HG03066 (cell line): ENCODE measurements around the gene LASP1.
"Not testable (repeated sequence)": the region's sequence is repeated elsewhere in the genome, so short reads cannot be mapped to it uniquely, and the experiment has no call there.

Source experiments
- ATAC-seq: cut with Tn5 transposase; IDR thresholded peaks from one replicate; pipeline ENCODE4 v1.9.1; 2021; ENCODE audit warnings: low read depth; ENCODE audit not compliant: unreplicated experiment

LASP1 gene

DNA sequence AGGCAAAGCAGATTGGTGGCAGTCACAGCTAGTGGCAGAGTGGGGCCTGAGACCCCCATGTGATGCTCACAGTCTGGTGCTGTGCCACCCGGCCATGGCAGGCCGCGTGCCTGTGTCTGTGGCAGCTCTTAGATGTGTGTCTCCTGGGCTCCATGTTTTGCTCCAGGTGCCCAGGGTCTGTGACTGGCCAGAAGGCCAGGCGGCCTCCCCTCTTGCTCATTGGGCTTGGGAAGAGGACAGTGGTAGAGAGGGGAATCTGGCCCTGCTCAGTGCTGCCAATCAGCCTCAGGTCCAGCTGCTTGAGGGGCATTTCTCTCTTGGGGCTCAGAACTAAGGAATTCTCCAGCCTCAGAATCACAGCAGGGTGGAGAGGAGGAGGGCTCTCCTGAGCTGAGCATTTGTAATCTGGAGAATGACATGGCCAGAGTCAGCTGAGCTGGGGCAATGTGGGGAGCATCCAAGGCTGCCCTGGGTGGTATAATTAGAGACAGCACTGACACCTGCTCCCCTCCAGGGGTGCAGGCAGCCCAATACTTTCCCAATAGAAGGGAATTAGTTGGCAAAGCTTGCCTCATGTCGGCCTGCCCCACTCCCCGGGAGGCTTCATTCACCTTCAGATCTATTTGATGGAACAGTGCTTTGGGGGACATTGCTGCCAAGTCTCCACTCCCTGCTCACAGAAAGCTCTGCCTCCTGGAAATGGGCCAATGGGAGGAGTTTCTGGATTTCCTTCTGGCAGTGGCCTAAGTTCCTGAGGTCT is 52.9 kb downstream of the LASP1 start:
- no peak for ATAC-seq

DNA sequence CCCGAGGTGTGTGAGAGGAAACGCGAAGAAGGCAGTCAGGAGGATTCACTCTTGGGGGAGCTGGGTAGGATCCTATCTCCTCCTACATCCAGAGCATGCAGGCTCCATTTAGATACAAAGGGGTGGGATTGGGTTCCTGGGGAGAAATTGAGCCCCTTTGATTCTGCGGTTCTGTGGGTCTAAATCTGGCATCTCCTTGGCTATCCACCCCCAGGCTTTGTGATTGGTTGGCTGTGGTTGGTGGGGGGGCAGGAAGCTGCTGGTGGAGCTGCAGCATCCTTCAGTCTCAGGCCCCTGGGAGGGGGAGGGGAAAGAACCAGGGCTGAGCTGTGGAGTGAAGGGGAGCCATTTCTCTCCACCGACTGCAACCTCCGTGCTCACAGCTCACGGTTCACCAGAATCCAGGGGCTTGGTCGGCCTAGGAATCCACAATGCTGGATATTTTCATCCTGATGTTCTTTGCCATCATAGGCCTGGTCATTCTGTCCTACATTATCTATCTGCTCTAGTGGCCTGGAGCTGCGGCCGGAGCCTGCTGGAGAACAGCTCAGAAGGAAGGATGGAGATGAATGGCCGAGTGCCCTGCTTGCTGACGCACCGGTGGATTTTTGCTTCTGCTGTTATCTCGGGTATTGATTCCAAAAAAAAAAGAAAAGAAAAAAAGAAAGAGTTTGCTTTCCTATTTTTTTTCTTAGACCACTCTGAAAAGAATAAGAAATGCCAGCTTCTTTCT is 55.6 kb downstream of the LASP1 start, which contains the start of gene LASP1NB:
TSS of gene LASP1NB (plus strand) at position 352 of the 733 bp plus-strand sequence.
- ATAC-seq: no peak

DNA sequence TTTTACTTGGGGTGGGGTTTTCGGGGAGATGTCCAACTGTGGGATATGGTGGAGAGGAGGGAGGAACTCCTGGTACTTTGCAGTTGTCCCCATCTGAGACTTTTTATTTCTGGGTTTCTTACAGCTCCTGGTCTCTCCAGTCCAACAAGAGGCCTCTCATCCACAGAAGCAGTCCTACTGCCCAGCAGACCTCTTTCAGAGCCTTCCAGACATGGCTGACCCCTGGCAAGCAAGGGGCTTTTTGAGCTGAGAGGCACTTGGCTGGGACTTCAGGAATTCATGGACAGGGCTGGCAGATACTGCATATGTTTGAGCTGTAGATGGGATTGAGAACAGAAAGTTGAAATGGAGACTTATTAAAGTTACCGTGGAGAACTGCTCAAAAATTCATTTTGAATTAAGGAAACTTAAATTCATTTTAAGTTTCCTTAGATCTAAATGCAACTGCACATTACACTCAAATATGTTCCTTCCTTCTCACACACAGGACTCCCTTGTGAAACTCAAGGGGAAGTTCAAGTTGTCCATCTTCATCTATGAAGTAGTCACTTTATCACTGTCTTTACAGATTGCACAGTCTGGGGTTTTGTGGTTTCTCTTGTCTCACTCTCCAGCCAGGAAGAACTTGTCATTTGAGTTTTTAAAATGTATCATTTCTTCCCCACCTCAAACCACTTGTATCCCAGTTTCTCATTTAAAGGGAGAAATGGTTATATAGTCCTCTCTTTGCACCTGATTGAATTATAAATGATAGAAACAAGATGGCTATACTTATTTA is 56.6 kb downstream of the LASP1 start:
- ATAC-seq: no peak

DNA sequence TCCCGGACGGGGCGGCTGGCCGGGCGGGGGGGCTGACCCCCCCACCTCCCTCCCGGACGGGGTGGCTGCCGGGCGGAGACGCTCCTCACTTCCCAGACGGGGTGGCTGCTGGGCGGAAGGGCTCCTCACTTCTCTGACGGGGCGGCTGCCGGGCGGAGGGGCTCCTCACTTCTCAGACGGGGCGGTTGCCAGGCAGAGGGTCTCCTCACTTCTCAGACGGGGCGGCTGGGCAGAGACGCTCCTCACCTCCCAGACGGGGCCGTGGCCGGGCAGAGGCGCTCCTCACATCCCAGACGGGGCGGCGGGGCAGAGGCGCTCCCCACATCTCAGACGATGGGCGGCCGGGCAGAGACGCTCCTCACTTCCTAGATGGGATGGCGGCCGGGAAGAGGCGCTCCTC is 60.9 kb downstream of the LASP1 start:
- not testable (repeated sequence) for ATAC-seq

DNA sequence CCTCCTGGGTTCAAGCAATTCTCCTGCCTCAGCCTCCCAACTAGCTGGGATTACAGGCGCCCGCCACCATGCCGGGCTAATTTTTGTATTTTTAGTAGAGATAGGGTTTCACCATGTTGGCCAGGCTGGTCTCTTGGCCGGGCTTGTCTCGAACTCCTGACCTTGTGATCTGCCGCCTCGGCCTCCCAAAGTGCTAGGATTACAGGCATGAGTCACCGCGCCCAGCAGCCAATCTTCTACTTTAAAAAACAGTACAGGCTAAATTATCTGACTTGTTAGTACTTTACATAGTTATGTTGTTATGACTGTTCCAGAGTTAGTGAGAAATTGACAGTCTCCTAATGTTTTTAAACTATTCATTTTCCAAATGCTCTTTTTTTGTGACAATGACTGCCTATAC is 64.1 kb downstream of the LASP1 start:
- not testable (repeated sequence) for ATAC-seq

DNA sequence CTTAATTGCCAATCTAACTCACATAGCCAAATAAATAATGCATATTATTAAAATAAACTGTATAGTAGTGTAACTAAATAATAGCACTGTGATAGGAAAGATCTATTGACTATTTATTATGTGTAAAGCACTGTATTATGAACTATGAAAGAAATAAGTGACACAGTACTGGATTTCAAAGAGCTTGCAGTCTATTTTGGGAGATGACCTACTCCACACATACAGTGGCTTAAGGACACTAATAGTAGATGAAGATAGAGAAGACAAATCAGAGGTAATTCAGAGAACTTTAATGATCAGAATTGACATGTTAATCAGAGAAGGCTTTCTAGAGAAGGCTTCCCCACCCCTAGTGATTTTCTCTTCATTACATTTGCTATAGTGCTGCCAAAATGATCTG is 70.1 kb downstream of the LASP1 start:
- ATAC-seq: no peak

DNA sequence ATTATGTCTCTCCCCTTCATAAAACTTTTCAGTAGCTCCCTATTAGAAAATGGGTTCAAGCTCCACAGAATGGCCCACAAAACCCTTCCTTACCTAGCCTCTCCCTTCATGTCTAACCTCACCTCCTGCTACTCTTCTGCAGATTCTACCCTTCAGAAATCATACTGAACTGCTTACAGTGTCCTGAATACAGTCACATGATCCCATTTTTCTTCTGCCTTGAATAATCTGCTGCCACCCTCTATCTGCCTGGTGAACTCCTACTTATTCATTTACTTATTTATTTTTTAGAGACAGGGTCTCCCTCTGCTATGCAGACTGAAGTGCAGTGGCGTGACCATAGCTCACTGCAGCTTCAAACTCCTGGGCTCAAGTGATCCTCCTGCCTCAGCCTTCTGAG is 70.5 kb downstream of the LASP1 start:
- no peak for ATAC-seq

DNA sequence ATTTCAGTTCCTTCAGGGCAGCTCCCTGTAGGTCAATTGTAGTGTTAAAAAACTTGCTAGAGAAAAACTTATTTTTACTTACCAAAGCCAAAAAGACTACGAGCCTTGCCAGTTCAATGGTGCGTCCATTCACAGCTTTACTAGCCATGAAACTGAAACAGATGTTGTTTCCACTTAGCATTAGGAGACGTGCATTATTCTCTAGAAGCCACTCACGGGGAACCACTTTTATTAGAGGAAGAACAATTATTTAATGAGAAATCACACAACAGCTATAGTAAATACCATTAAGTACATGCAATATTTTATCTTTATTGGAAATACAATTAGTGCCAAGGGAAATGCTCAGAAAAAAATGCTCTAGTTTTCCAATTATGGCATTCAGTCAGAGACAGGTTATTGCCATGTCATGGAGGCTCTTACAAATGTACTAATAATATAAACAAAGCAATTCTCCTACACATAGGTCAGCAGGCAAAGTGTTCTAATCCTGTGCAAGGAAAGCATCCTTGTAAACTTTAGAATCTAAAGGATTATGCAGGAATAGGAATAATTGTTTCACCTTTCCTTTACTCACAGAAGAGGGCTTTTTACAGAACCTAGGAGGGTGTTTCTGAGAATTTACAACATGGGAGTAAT is 73.0 kb downstream of the LASP1 start:
- ATAC-seq: no peak

DNA sequence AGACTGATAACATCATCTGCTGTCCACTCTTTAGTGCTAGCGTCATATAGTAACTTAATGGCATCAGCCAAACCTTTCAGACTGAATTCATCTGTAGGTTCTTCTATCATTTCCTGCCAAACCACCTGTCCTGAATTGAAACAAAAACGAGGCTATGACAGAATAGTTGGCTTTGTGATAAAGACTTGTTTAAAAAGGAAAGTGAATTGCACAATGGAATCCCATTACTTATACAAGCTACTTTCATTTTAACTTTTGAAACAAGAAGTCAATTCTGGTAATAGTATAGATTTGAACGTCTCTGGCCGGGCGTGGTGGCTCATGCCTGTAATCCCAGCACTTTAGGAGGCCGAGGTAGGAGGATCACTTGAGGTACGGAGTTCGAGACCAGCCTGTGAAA is 73.7 kb downstream of the LASP1 start:
- no peak for ATAC-seq

DNA sequence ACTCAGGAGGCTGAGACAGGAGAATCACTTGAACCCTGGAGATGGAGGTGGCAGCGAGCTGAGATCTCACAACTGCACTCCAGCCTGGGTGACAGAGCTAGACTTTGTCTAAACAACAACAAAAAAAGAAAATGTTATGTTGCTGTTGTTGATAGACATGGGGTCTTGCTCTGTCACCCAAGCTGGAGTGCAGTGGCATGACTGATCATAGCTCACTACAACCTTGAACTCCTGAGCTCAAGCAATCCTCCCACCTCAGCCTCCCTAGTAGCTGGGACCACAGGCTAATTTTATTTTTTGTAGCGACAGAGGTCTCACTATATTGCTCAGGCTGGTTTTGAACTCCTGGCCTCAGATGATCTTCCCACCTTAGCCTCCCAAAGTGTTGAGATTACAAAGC is 77.3 kb downstream of the LASP1 start:
- no peak for ATAC-seq

DNA sequence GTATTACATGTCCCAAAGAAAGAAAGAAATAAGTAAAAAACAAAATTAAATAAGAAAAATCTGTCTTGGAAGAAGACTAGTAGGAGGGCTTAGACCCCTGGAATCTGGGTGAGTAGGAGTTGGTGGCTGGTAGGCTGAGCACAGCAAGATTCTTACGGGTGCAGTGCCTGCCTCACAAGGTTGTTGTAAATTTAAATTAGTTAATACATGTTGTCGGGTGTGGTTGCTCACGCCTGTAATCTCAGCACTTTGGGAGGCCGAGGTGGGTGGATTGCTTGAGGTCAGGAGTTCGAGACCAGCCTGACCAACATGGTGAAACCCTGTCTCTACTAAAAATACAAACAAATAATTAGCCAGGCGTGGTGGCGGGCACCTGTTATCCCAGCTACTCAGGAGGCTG is 83.9 kb downstream of the LASP1 start:
- ATAC-seq: not testable (repeated sequence)

DNA sequence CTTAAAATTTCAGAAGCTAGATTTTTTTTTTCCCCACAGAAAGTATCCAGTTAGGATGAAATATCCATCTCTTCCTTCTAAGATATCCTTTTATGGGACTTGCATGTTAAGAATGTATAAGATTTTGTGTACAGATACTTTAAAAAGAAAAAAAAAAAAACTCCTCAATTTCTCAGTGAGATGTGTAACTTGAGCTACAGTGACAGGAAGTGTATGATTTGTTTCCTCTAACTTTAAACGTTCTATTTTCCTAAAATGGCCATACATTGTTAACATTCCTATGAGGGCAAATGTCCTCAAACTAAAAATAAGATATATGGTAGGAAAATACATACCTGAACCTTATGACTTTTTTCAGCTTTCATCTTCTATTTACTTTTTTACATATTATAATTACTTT is 88.5 kb downstream of the LASP1 start:
- no peak for ATAC-seq

DNA sequence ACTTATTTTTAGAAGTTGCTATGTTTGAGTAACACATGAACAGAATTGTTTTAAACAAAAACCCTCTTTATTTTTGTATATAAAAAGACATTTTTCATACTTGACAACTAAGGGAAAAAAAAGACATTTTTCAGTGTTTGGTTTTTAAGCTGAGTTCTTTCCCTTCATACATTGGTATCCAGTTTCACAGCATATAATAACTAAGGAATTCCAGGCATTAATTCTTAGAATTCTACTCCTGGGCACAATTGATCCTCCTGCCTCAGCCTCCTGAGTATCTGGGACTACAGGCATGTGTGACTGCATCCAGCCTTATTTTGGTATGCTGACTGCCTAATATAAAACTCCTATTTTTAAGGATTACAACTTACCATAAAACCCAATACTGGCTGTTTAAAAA is 88.9 kb downstream of the LASP1 start:
- ATAC-seq: no peak

DNA sequence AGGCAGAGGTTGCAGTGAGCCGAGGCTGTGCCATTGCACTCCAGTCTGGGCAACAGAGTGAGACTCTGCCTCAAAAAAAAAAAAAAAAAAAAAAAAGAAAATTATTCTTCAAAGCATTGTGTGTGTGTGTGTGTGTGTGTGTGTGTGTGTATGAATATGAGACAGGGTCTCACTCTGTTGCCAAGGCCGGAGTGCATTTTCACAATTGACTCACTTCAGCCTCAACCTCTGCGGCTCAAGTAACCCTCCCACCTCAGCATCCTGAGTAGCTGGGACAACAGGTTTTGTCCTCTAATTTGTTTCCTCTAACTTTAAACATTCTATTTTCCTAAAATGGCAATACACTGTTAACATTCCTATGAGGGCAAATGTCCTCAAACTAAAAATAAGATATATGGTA is 89.7 kb downstream of the LASP1 start:
- ATAC-seq: no peak

DNA sequence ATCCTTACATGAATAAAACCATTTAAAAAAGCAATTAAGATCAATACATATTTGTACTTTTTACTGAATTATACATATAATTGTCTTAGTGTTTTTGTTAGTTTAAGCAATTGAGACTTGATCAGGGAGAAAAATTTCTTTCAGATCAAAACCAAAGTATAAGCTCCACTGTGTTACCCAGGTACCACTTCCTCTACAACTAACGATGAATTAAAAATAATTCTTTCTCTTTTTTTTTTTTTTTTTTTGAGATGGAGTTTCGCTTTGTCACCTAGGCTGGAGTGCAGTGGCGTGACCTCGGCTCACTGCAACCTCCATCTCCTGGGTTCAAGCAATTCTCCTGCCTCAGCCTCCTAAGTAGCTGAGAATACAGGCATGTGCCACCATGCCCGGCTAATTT is 90.5 kb downstream of the LASP1 start:
- ATAC-seq: no peak

DNA sequence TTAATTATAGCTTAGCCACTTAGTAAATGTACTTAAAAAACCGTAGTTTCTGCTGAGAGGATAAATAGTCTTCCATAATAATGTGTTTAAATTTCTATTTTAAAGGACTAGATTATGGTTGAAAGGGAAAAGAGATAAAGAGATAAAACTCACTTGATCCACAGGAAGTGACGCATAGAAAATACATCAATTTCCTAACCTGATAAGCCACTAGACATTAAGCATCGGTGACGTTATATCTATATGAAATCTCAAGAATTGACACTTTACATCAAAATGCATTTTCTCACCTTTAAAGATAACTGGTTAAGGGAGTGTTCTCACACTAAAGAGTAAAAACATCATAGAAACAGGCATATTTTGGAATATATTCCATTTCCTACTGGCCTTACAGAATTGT is 91.6 kb downstream of the LASP1 start:
- no peak for ATAC-seq

DNA sequence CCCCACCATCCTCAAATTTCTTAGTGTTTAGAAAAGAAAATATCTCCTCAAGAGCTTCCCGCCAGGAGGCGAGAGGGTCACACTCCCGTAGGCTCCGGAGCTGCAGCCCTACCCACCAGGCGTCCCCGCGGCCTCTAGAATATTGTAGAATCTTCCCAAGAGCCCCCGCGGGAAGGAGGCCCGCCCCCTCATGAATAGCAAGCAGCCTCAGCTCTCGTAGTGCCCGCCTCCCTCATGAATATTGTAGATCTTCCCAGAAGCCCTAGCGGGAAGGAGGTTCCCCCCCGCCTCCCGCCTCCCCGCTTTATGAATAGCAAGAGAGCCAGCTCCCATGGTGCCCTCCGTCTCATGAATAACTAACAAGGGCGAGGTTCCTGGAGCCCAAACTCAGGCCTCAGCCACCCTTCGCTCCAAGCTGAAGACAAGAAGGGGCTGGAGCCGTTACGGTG is 97.5 kb downstream of the LASP1 start, which contains the start of gene FBXO47:
TSS of gene FBXO47 (minus strand) at position 114 of the 449 bp plus-strand sequence. CDS start 4,378 bp downstream, outside the sequence.
- no peak for ATAC-seq

DNA sequence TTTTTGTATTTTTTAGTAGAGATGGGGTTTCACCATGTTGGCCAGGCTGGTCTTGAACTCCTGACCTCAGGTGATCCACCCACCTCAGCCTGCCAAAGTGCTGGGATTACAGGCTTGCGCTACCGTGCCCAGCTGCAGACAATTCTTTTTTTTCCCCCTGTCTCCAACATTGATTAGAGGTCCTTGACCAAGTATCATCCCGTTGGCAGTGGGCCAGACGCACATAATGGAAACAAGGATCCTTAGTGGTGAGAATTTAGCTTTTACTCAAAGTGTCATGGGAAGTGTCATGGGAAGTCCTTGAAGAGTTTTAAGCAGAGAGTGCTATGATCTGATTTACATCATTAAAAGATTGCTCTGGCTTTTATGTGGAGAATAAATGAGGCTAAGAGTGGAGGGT is 99.4 kb downstream of the LASP1 start:
- no peak for ATAC-seq

DNA sequence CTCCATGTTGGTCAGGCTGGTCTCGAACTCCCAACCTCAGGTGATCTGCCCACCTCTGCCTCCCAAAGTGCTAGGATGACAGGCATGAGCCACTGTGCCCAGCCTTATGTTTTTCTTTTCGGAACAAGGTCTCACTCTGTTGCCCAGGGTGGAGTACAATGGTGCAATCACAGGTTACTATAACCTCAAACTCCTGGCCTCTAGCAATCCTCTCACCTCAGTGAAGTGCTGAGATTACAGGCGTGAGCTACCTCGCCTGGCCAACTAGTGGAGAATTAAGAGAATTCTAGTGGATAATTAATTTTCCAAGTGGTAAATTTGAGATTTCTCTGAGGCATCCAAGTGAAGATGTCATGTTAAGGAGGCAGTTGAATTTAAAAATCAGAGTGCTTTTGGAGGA is 100.3 kb downstream of the LASP1 start:
- no peak for ATAC-seq

DNA sequence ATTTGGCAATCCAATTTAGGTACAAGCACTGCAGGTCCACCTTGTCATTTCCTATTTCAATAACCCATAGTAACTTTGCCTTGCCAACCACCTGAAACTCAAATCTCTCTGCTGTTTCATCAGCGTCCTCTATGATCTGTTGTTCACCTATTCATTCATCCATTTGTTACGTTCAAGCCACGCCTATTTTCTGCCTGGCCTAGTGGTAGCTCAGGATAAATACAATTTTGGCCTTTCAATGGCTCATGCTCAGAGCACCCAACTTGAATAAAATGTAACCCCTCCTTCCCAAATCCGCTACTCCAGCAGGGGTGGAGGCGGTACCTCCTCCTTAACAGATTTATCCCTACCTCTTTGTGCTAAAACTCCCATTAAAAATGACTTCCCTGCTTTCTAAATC is 100.9 kb downstream of the LASP1 start:
- ATAC-seq: no peak
